ENCODE results near the gene ANLN.
"Not testable (repeated sequence)": the region's sequence is repeated elsewhere in the genome, so short reads cannot be mapped to it uniquely, and the experiment has no call there.

Gene ANLN

DNA sequence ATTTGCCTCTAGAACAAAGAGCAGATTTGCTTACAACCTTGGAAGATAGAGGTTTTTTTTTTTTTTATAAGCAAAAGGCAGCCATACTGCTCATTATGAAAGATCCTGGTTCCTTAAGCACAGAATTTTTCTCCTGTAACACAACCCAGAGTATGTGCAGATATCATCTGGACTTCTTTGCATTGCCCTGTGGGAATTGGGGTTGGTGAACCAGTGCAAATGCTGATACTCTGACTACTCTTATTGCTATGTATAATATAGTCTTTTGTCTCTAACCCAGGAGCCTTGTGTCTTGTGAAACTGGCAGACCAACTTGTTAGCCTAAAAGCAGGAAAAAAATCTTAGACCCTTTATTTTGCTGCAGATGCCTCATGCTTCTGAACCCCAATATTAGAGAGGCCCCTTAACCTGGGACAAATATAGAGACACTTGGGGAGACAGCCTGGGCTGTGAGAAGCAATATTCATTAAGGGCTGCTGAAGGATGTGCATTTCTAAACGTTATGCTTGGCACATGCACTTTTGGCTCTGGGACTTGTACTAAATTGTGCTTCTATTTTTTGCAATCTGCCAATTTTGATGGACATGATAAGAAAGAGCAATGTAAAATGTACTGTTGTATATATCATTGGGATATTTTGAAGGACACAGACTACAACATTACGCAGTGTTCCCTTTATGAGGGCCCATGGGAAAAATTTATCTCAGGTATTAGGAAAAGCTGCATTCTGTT is 78.9 kb downstream of the ANLN start:
- DNase-seq: no peak

GRCh38 chr7:36469236-36469635 is 79.6 kb downstream of the ANLN start:
- DNase-seq: no peak

DNA sequence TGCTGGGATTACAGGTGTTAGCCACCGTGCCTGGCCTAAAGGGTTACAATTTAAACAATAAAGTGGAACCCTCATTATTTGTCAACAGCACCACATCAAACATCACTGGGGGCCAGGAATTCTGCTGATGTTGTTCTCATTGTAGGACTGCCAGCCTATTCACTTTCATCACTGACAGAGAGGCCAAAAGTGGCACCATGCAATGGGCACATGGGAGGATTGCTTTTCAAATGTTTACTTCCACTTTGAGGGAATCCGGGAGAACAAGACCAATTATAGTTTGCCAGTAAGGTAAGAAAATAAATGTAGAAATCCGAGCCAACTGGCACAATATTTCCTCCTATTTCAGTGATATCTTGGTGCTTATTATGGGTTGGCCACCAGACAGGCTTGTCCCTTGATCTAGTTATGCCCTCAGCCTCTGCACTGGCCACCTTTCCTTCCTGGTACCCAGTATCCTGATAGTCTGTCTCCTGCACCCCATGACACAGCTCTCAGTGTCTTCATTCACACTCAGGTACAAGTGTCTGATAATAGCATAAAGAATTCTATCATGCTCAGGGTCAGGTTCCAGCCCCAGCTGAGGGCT is 82.6 kb downstream of the ANLN start:
- no peak for DNase-seq

GRCh38 chr7:36473454-36474282 is 84.0 kb downstream of the ANLN start:
- peak; percentile 44 to 73 (median 49) for DNase-seq

DNA sequence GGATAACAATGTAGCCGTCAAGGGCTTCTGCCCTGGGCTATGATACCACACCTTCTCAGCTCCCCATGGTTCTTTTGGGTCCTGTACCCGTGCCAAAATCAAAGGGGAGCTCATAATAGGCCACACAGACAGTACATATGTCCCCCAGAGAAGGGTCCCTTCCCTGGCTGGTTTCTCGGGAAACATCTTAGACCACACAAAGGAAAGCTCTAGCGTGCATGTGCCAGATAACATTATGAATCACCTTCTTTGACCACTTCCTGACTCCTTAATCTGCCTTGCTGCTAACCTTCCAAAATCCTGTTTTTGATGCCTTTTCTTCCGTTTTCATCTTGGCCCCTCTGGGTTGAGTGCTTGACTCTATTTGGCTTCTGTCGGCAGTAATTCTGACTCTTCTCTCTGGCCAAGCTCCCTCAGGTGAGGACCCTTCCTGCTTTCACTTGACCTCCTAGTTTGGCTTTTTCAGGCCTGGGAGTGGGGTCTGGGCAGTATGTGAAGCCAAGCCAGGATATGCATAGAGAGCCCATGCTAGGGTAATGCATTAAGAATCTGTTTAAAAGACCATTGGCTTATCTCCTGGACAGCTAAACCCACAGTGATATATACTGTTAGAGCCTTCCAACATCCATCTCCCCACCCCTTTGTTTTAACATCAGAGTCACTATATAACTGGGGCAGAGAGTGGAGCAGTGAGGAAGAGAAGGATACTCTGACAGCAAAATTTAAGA is 84.8 kb downstream of the ANLN start:
- DNase-seq: no peak

GRCh38 chr7:36475011-36475342 is 85.3 kb downstream of the ANLN start:
- DNase-seq: no peak

DNA sequence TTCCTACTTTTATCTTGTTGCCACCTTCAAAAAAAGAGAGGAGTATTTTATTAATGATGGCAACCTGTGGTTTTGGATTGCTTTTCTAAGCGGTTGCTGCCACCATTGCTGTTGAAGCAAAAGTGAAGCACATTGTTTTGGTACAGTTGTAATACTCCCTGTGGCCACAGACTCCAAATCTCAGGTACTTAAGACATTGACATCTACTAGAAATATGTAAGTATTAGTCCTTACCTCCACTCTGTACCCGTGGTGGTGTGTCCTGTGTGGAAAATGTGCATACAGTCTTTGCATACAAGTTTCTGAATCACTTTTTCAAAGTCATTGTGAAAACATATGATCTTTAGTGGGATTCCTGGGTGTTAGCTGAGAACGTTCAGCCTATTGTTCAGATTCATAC is 85.7 kb downstream of the ANLN start:
- DNase-seq: no peak

DNA sequence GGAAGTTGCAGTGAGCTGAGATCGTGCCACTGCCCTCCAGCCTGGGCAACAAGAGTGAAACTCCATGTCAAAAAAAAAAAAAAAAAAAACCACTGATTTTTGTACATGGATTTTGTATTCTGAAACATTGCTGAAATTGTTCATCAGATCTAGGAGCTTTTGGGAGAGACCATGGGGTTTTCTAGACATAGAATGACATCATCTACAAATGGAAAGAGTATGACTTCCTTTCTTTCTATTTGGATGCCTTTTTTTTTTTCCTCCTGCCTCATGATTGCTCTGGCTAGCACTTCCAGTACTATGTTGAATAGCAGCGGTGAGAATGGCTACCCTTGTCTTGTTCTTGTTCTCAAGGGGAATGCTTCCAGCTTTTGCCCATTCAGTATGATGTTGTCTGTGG is 89.1 kb downstream of the ANLN start:
- DNase-seq: no peak

GRCh38 chr7:36483853-36484252 is 94.2 kb downstream of the ANLN start:
- DNase-seq: not testable (repeated sequence)

DNA sequence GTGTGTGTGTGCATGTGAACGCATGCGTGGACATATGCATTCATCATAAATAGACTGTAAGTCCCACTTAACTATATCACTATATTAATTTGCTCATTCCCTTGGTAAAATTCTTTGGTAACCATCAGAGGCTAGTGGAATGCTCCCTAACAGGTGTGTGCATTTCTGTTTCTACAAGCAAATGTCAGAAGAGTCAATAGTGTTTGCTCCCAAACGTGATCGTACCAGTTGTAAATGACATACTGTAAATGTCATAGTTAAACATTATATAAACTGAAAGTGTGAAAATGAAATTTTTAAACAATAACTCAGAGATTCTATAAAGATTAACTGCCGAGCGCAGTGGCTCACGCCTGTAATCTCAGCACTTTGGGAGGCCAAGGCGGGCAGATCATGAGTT is 94.6 kb downstream of the ANLN start:
- DNase-seq: no peak

GRCh38 chr7:36486336-36486735 is 96.7 kb downstream of the ANLN start:
- DNase-seq: no peak

GRCh38 chr7:36487756-36488336 is 98.2 kb downstream of the ANLN start:
- peak; percentile 62 to 92 (median 71) for DNase-seq

GRCh38 chr7:36488672-36489071 is 99.0 kb downstream of the ANLN start:
- not testable (repeated sequence) for DNase-seq

GRCh38 chr7:36490419-36490830 is 100.8 kb downstream of the ANLN start:
- peak in 1 of 3 experiments; percentile 31 for DNase-seq

- no peak for DNase-seq
Measured at GRCh38 chr7:36491317-36491716, 101.7 kb downstream of the ANLN start.

- no peak for DNase-seq
Measured at GRCh38 chr7:36496576-36496975, 106.9 kb downstream of the ANLN start.

- not testable (repeated sequence) for DNase-seq
Measured at GRCh38 chr7:36497176-36497575, 107.5 kb downstream of the ANLN start.

- DNase-seq: no peak
Measured at GRCh38 chr7:36497775-36498174, 108.1 kb downstream of the ANLN start.

Measured in NCI-H1417 (cell line).